ENCODE measurements around the gene GULP1. TPM values are rescaled to one million over a fixed set of nuclear protein-coding genes. Genes with fewer than 3 reads are reported as not detected.

Gene GULP1
- total RNA-seq, 2 donors from 2014 or later: 7.5 to 10.5 TPM

DNA sequence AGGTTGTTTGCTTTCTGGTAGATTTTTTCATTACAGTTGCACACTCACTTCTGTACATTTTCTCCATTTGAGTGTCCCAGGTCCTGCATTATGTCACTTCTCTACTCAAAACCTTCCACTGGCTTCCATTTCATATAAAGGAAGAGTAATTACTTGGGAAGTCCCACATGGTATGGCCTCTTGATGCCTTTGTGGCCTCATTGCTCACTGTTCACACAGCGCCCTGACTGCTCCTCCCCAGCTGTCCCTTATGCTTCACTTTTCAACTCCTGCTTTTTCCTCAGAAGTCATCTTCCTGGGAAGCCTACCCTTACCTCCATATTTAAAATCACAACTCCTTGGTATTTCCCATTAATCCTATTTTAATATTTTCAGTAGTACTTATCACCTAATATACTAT lies 24.7 kb downstream of the GULP1 start:
- no peak overlapping the region for H3K27ac ChIP-seq
- H3K36me3 ChIP-seq: no peaks in the 10 kb centered on the region
- DNase-seq (ENCODE audit: low spot score): no peak
- TF ChIP-seq, protein P1, sequence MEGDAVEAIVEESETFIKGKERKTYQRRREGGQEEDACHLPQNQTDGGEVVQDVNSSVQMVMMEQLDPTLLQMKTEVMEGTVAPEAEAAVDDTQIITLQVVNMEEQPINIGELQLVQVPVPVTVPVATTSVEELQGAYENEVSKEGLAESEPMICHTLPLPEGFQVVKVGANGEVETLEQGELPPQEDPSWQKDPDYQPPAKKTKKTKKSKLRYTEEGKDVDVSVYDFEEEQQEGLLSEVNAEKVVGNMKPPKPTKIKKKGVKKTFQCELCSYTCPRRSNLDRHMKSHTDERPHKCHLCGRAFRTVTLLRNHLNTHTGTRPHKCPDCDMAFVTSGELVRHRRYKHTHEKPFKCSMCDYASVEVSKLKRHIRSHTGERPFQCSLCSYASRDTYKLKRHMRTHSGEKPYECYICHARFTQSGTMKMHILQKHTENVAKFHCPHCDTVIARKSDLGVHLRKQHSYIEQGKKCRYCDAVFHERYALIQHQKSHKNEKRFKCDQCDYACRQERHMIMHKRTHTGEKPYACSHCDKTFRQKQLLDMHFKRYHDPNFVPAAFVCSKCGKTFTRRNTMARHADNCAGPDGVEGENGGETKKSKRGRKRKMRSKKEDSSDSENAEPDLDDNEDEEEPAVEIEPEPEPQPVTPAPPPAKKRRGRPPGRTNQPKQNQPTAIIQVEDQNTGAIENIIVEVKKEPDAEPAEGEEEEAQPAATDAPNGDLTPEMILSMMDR (IDR thresholded peaks at IDR 0.05): no peak
- no peaks in the 10 kb centered on the region for H3K27me3 ChIP-seq
- no peak overlapping the region for H3K4me3 ChIP-seq
- H3K9me3 ChIP-seq: no peaks in the 10 kb centered on the region
- H3K4me1 ChIP-seq: no peaks in the 10 kb centered on the region

DNA sequence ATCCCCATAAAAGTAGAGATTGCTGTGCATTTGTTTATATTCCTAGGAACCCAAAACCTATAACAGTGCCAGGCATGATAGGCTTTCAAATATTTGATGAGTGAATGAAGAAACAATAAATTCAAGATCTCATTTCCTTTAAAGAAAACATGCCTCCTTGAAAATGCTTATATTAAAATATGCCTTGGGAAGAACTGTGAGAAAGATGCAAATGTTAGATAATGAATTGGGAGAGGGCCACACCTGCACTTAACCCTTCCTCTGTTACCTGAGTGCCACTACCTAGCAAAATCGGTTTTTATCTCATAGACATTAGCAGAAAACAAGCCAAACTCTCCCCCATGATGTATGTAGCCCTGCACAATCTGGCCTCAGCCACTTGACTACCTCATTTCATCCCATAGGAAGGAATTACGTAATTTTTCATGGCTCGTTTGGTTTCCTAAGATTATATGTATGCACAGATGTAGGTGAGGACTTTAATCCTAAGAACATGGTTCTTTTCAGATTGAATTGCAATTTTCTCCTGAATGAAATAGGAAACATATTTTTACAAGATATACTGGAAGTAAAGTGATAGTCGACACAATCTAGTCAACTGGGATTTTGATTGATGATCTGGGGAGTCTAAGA lies 25.2 kb downstream of the GULP1 start:
- Histone ChIP-seq H3K27me3 (no peaks in the 10 kb centered on the region), H3K4me1 (no peaks in the 10 kb centered on the region), H3K4me3 (no peak overlapping the region), H3K9me3 (no peaks in the 10 kb centered on the region), H3K27ac (no peak overlapping the region), H3K36me3 (no peaks in the 10 kb centered on the region)
- DNase-seq (ENCODE audit: low spot score): no peak
- TF ChIP-seq, protein P1 (IDR thresholded peaks at IDR 0.05): no peak

DNA sequence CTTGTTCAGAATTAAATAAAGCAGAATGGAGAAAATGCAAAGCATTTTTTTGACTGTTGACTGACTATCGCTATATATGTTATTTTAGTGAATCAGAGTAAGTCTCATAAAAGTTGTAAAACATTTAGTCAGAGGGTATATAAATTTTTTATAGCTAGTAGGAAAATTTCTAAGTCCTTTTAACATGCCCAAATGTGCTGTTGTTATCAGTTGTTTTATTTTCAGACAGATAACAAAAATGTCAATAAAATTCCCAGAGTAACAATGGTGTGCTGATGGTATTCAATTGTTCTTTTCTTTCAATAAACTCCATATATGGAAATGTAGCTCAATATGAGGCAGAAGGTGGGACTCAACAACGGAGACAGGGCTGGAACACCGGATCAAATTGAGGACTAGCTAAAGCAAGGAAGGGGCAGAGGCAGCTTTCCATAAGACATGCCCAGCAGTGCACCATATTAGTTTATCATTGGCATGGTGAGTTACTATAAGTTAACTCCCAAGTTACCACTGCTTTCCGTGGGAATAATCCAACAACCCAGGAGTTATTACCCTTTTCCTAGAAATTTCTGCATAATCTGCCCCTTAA lies 26.6 kb downstream of the GULP1 start:
- Histone ChIP-seq H3K27me3 (no peaks in the 10 kb centered on the region), H3K9me3 (no peaks in the 10 kb centered on the region), H3K4me1 (no peaks in the 10 kb centered on the region), H3K27ac (no peak overlapping the region), H3K4me3 (no peak overlapping the region), H3K36me3 (no peaks in the 10 kb centered on the region)
- TF ChIP-seq, protein P1 (IDR thresholded peaks at IDR 0.05): no peak
- no peak for DNase-seq (ENCODE audit: low spot score)

DNA sequence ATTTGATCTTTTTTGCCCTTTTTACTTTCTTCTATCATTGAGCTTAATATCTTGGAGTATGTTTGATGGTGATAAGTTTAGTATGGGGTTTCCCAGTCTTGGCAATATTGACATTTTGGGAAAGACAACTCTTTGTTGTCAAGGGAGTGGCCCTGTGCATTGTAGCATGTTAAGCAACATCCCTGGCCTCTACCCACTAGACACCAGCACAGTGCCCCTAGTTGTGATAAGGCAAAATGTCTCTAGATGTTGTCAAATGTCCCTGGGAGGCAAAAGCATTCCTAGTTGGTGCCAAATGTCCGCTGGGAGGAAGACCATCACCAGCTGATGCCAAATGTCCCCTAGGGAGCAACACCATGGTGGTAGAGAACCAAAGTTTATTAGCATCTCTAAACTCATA lies 28.2 kb downstream of the GULP1 start:
- Histone ChIP-seq H3K4me1 (no peaks in the 10 kb centered on the region), H3K4me3 (no peak overlapping the region), H3K27me3 (no peaks in the 10 kb centered on the region), H3K9me3 (no peaks in the 10 kb centered on the region), H3K27ac (no peak overlapping the region), H3K36me3 (no peaks in the 10 kb centered on the region)
- DNase-seq (ENCODE audit: low spot score): no peak
- TF ChIP-seq, protein P1 (IDR thresholded peaks at IDR 0.05): no peak

DNA sequence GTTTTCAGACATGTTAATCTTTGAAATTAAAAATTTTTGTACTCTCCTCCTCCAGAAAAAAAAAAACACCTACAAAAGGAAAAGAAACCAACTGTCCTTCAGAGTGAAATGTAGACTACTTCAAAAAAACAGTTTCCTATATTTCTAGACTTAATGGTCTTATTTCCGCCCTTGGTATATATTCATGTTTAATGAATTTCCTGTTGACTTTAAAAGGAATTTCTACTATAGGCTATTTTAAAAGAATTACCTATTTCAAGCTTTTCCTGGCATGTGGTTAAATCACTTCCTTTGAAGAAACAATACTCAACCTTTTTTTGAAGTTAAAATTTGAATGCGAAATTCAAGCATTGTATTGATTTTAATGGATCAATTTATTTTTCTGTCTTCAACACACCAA lies 29.2 kb downstream of the GULP1 start:
- no peak overlapping the region for H3K27ac ChIP-seq
- H3K27me3 ChIP-seq: no peaks in the 10 kb centered on the region
- H3K4me1 ChIP-seq: no peaks in the 10 kb centered on the region
- H3K9me3 ChIP-seq: no peaks in the 10 kb centered on the region
- no peaks in the 10 kb centered on the region for H3K36me3 ChIP-seq
- DNase-seq (ENCODE audit: low spot score): no peak
- H3K4me3 ChIP-seq: no peak overlapping the region
- TF ChIP-seq, protein P1 (IDR thresholded peaks at IDR 0.05): no peak
